ENCODE results near the gene SELENOI. TPM values are rescaled to one million over a fixed set of nuclear protein-coding genes. Genes with fewer than 3 reads are reported as not detected.

The SELENOI gene, protein sequence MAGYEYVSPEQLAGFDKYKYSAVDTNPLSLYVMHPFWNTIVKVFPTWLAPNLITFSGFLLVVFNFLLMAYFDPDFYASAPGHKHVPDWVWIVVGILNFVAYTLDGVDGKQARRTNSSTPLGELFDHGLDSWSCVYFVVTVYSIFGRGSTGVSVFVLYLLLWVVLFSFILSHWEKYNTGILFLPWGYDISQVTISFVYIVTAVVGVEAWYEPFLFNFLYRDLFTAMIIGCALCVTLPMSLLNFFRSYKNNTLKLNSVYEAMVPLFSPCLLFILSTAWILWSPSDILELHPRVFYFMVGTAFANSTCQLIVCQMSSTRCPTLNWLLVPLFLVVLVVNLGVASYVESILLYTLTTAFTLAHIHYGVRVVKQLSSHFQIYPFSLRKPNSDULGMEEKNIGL
- 9.1 and 10.9 TPM in 2 replicates for total RNA-seq

DNA sequence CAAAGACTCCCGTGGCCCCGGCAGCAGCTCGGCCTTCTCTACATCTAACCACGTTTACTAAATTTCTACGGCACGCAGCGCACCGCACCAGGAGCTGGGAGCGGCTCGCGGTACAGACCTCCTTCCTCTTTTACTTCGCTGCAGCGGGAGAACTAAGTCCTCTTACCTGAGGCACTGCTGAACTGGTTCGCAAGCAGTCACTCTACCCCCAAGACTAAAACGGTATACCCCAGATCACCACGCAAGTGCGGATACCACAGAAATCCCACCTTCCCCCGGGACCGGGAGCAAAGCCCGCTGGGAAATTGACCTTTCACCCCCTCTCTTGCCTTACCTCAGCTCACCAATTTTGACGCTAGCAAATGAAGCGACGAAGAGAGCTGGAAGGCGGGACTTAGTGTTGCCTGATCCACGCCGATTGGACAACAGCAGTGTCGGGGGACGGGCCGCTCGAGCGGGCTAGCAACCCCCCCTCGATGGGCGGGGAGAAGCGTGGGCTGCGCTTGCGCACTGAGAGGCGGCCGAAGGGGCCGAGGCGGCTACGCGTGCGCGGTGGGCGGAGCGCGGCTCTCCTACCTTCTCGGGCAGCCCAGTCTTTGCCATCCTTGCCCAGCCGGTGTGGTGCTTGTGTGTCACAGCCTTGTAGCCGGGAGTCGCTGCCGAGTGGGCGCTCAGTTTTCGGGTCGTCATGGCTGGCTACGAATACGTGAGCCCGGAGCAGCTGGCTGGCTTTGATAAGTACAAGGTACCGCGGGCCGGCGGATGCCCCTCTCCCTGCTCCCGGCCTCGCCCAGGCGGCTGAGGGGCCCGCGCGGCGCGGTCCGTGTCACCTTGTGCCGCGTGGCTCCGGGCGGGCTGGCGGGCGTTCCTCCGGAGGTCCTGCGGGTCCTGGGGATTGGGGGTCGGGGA, at the start of gene SELENOI:
Gene SELENOI (plus strand): TSS at position 599 of the 909 bp plus-strand sequence. CDS start 90 bp downstream, at position 689.

DNA sequence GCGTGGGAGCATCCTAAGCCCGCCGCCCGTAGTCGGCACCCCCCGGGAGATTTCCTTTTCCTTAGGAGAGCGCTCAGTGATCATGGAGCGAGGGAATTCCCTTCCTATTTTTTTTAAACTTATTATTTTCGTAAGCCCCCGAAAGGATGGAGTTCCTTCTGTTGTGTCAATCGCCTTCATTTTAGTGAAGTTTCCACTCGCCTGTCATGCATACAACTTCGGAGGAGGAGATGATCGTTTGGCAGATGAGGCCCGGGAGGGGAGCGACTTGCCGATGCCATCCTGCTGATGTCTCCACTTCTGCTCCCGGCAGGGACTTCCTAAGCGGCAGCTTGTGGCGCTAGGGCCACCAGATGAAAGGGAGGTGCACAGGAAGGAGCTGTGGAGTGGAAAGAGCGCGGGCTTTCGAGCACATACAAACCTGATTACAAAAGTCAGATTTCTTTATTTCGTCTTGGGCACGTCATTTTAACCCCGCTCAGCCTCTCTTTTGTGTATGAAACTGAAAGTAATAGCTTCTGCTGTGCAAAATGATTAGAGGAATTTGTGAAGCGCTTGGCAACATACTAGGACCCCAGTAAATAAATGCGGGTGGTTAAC, 611 bp downstream of the SELENOI start, which contains the start of gene ADGRF3:
Gene ADGRF3 (minus strand): TSS at position 336 of the 600 bp plus-strand sequence. CDS start 555 bp downstream, outside the sequence.

DNA sequence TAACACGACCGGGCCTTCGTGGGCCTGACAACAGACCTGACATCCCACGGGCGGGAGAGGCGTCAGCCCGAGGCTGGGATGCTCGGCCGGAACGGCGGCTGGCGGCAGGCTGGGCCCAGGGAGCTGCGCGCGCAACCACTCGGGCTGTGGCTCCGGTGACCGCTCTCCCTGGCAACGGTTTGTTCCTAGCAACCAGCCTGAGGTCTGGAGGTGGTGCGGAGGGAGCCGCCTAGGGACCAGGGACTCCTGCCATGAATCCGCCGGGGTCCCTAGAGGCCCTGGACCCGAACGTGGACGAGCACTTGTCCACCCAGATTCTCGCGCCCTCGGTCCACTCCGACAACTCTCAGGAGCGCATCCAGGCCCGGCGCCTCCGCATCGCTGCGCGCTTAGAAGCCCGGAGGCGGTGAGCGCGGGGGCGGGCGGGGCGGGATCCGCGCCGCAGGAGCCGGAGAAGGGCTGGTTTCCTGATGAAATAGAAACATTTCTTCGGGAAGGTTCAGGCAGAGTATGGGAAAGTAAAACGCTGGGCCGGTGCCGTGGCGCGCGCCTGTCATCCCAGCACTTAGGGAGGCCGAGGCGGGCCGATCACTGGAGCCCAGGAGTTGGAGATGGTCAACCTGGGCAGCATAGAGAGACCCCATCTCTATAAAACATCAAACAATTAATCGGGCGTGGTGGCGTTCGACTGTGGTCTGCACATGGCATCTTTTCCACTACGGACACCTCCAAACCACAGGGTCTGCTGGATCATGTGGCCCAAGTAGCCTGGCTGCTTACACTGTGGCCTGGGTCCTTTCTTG, 56.0 kb downstream of the SELENOI start, which contains the start of gene DRC1:
Gene DRC1 (plus strand): TSS at position 182 of the 803 bp plus-strand sequence. CDS start 70 bp downstream, at position 252.

Other genes with a start within 250 kb of the SELENOI start
- 0.17 and 0.22 TPM in 2 replicates for gene GAREM2, start 173.1 kb upstream of the SELENOI start, total RNA-seq
- 187 and 197 TPM in 2 replicates for gene HADHA, start 101.5 kb upstream of the SELENOI start, total RNA-seq
- 135 and 163 TPM in 2 replicates for gene HADHB, start 101.2 kb upstream of the SELENOI start, total RNA-seq
- under 0.01 and 0.09 TPM in 2 replicates for gene ADGRF3, start 646 bp downstream of the SELENOI start, total RNA-seq
- not detected in 2 replicates for gene DRC1, start 55.8 kb downstream of the SELENOI start, total RNA-seq
- gene OTOF, start 132.0 kb downstream of the SELENOI start, total RNA-seq = 2.5 and 45.7 TPM in 2 replicates

Data from dermis lymphatic vessel endothelial cell (primary cell).